T-helper 1 cell treated with Interleukin-12 subunit alpha and Interleukin-12 subunit beta and Interleukin-4 antibody, amounts not matched to agents 30 μg/mL and 1 μg/mL, for 36 hours (primary cell): ENCODE measurements around the gene PPA2.

ENCODE experiments used
- H3K27ac Mint-ChIP-seq: one replicate; pipeline ENCODE4 v1.8.0; 2021; ENCODE audit warnings: mild to moderate bottlenecking, mixed read lengths
- H3K27me3 Mint-ChIP-seq: one replicate; pipeline ENCODE4 v1.8.0; 2021; ENCODE audit warnings: low read depth, mixed read lengths
- H3K36me3 Mint-ChIP-seq: one replicate; pipeline ENCODE4 v1.8.0; 2021; ENCODE audit warnings: low read depth, mixed read lengths
- H3K4me1 Mint-ChIP-seq: one replicate; pipeline ENCODE4 v1.8.0; 2021; ENCODE audit warnings: low read depth, mixed read lengths
- H3K4me3 Mint-ChIP-seq: one replicate; pipeline ENCODE4 v1.8.0; 2021; ENCODE audit warnings: mild to moderate bottlenecking, moderate library complexity, mixed read lengths
- H3K9me3 Mint-ChIP-seq: one replicate; pipeline ENCODE4 v1.8.0; 2021; ENCODE audit warnings: mixed read lengths

PPA2 gene

DNA sequence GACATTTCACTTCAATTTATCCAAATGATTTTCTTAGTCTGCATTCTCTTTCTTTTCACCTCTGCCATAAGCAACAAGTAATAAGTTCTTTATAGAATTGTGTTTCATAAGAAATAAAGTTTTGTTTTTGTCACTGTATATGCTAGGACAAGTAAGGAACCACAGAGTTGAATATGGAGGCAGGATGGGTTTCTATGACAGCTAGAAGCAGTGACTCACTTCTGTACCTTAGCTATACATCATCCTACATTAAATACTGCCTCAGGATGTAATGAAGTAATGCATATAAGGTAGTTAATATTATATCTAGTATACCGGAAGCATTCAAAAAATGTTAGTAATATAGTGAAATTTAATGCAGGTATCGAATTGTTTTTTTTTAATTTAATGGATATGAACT, 128.0 kb downstream of the PPA2 start:
- Mint-ChIP-seq H3K4me3 (no peak overlapping the region), H3K36me3 (no peaks in the 10 kb centered on the region)

DNA sequence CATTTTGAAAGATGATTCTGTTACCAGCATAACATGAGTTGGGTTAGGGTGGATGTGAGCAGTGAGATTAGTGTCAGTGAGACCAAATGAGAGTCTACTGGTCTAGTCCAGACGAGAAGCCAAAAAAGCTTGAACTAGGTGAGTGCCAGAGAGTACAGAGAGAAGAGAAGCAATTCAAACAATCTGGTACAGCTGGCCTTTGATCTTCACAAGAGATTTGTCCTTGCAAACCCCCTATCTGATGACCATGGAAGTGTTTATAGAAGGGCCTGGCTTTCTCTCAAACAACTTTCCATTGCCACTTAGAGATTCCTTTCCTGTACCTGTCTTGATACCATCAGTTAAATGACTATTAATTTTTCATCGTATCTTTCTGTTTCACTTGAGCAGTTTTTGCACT, 128.5 kb downstream of the PPA2 start:
- H3K27me3 Mint-ChIP-seq, result no peaks in the 10 kb centered on the region
- peaks cover 1% of the 10 kb centered on the region for H3K36me3 Mint-ChIP-seq
- H3K4me1 Mint-ChIP-seq, result no peaks in the 10 kb centered on the region
- no peaks in the 10 kb centered on the region for H3K9me3 Mint-ChIP-seq
- no peak overlapping the region for H3K4me3 Mint-ChIP-seq
- H3K27ac Mint-ChIP-seq, result no peak overlapping the region

More for the DNA sequence above, 128.0 kb downstream of the PPA2 start:
- Mint-ChIP-seq H3K27me3 (no peaks in the 10 kb centered on the region), H3K27ac (no peak overlapping the region), H3K9me3 (no peaks in the 10 kb centered on the region), H3K4me1 (no peaks in the 10 kb centered on the region)

DNA sequence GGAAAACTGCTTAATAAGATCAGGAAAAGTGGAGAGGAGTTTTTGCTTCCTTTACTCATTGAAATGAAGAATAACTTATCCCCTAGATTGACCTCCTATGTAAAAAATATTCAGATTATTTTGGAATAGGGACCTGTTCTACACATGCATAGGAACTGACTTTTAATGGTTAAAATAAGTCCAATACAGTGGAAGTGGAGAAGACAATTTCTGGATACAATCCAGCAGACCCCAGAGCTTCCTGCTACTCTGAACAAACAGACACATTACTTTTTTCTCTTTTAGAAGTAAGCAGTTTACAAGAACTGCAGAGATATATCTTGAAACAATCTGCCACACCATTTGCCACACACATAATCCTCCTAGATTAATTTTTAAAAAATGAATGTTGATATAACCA, 129.7 kb downstream of the PPA2 start:
- H3K4me3 Mint-ChIP-seq, result no peak overlapping the region

DNA sequence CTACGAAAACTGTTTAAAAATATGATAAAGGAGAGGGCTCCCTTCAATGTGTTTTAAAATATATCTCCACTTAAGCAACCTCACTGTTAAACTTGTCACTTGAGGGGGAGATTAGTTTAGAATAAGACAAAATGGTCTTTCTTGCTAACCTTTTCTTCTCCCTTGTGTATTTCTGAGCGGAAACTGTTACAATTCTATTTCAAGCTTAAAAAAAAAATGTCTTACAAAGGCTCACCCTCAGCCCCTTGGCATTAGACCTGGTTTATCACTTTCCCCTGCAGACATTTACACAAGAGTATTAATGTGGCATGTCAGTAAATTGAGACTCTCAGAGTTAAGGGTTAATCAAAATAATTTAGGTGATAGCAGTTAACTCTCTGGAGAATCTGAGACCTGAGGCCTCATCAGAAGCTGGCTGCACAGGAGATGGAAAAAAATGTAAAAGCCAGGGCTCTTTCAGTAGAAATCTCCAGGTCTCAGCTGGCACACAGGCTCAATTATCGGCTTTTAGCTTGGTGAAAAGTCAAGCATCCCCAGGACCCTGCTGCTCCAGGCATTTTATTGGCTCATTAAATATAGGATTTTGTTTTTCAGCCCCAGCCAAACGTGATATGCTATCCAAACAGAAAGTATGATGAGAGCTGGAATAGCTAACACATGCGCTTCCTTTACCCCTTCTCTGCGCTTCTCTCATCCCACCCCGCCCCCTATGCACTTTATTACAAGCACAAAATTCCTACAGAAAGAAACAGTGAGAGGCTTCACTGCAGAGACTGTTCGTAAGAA, 130.5 kb downstream of the PPA2 start:
- no peaks in the 10 kb centered on the region for H3K9me3 Mint-ChIP-seq

More for the DNA sequence above, 129.7 kb downstream of the PPA2 start:
- H3K27me3 Mint-ChIP-seq, result no peaks in the 10 kb centered on the region
- no peaks in the 10 kb centered on the region for H3K4me1 Mint-ChIP-seq
- peaks cover 2% of the 10 kb centered on the region for H3K36me3 Mint-ChIP-seq
- H3K27ac Mint-ChIP-seq, result no peak overlapping the region
- H3K9me3 Mint-ChIP-seq, result no peaks in the 10 kb centered on the region

DNA sequence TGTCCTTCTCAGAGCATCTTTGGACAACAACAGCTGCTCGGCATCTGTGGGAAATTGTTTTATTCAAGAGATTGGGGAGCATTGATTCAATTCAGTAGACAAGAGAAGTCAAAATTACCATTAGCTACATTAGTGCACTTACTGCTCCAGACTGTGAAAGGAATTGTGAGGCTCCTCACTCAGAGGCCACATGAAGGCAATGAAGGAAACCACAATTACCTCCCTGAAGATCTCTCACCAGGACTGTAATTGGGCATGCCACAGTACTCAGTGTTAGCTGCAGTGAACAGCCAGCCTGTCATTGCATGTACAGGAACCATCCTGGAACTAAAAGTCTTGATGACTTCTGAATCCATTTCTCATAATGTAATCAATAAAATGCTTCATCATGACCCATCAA, 144.8 kb downstream of the PPA2 start:
- Mint-ChIP-seq H3K27me3 (no peaks in the 10 kb centered on the region), H3K4me1 (peaks cover 6% of the 10 kb centered on the region), H3K36me3 (peaks cover 2% of the 10 kb centered on the region), H3K9me3 (peaks cover 3% of the 10 kb centered on the region), H3K4me3 (no peak overlapping the region), H3K27ac (no peak overlapping the region)

More for the DNA sequence above, 130.5 kb downstream of the PPA2 start:
- Mint-ChIP-seq H3K36me3 (peaks cover 2% of the 10 kb centered on the region), H3K4me3 (no peak overlapping the region), H3K4me1 (no peaks in the 10 kb centered on the region), H3K27ac (no peak overlapping the region), H3K27me3 (no peaks in the 10 kb centered on the region)

DNA sequence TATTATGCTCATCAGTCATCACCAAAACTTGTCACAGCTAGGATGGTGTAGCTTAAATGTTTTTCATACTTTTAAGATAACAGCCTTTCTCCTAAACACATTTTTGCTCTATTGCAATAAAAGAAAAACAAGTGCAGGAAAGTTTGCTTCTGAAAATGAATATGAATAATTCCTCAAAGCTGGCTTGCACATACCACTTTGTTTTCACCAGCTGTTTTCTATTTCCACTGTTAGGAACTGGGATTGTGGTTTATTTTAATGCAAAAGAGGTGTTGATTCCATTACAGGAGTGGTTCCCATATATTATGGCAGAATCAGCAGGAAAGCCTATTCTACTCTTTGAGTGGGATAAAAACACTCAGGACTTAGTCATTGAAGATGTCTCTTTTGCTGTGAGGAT, 145.9 kb downstream of the PPA2 start:
- no peak overlapping the region for H3K4me3 Mint-ChIP-seq
- H3K27ac Mint-ChIP-seq, result no peak overlapping the region
- H3K9me3 Mint-ChIP-seq, result peaks cover 3% of the 10 kb centered on the region
- H3K27me3 Mint-ChIP-seq, result no peaks in the 10 kb centered on the region
- peaks cover 2% of the 10 kb centered on the region for H3K36me3 Mint-ChIP-seq
- peaks cover 6% of the 10 kb centered on the region for H3K4me1 Mint-ChIP-seq

DNA sequence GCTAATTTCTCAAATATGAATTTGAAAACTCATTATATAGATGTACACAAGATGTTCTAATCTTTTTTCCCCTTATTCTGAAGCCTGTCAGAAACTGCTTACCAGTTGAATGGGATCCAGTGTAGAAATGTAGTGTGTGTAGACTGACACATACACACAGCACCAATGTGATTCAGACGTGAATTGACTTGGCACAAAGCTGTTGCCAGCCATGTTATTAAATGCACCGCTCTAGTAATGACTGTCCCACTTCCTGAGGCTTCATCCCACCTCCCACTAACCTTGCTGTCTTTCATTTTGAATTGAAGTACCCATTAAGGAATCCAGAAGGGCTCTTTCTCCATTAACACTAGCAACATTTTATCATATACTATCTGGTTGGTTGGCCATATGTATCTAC, 146.6 kb downstream of the PPA2 start:
- Mint-ChIP-seq H3K4me3 (no peak overlapping the region), H3K9me3 (peaks cover 3% of the 10 kb centered on the region), H3K4me1 (peaks cover 6% of the 10 kb centered on the region), H3K36me3 (peaks cover under 1% of the 10 kb centered on the region), H3K27ac (no peak overlapping the region), H3K27me3 (no peaks in the 10 kb centered on the region)
